CD4-positive, alpha-beta T cell treated with Interleukin-17A for 1 hour (primary cell): ENCODE measurements around the gene SPIB.
A peak's percentile ranks its signal among the peaks of the same experiment; 100 is the strongest.

ENCODE experiments used
- DNase-seq: peaks from one replicate; pipeline ENCODE4 v3.0.0-alpha.2; 2020

The SPIB gene

GRCh38 chr19:50476224-50476906, 57.6 kb downstream of the SPIB start, which contains the start of the genes EMC10 and GARIN5A:
TSS of gene EMC10 (plus strand) at chr19:50476507. CDS start at chr19:50476545, 38 bp downstream.
TSS of gene GARIN5A (minus strand) at chr19:50476848. CDS start at chr19:50476388, 460 bp downstream.
- DNase-seq = peak; percentile 97

DNA sequence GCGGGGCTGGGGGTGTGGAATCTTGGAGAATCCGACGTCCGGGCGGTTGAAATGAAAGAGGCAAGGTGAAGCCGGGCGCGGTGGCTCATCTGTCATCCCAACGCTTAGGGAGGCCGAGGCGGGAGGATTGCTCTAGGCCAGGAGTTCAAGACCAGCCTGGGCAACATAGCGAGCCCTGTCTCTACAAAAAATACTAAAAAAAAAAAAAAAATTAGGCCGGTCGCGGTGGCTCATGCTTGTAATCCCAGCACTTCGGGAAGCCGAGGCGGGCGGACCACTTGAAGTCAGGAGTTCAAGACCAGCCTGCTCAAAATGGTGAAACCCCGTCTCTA, 58.1 kb downstream of the SPIB start:
- DNase-seq = no peak

- no peak for DNase-seq
Observed at GRCh38 chr19:50477751-50478515, 59.2 kb downstream of the SPIB start.

GRCh38 chr19:50478901-50479715, 60.4 kb downstream of the SPIB start:
- DNase-seq = peak; percentile 16

DNA sequence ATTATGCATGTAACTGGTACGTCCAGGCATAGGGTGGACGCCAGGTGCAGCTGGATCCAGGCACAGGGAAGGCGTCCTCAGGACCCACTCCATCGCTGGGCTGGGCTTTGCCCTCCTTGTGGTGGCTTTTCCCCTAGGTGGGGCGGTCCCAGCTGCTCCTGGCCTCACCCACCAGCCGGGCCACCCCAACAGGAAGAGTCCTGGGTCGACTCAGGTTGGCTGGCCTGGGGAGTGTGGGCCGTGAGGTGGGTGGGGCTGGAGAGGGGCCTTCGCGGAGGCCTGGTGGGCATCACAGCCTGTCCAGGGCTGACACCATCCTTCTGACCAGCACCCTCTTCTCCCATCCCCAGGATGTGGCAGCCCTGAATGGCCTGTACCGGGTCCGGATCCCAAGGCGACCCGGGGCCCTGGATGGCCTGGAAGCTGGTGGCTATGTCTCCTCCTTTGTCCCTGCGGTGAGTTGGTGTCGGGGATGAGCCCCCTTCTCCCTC, 61.1 kb downstream of the SPIB start:
- DNase-seq = no peak

DNA sequence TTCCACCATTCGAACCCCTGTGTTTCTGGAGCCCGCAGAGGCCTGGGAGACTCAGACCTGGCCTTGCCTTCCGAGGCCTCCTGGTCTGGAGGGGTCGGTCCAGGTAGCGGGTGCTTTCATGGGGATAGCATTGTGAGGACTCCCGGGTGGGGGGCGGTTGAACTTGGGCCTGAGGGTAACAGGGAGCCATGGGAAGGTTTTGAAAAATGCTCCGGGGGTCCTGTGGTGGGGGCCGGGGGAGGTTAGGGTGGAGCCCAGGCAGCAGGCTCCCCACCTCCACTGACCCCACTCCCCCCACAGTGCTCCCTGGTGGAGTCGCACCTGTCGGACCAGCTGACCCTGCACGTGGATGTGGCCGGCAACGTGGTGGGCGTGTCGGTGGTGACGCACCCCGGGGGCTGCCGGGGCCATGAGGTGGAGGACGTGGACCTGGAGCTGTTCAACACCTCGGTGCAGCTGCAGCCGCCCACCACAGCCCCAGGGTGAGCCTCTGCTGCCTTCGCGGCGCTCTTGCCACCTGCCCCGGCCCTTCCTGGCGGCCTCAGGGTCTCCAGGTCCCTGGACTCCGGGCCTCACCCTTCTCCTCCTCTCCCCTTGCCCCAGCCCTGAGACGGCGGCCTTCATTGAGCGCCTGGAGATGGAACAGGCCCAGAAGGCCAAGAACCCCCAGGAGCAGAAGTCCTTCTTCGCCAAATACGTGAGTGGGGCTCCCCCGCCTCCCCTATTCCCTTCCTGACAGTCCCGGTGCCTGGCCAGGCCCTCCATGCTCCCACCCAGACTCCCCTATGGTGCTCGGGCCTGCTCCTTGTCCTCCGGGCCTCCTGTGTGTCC, 61.8 kb downstream of the SPIB start:
- DNase-seq = no peak
